Gastroesophageal sphincter (tissue), 3 donors: ENCODE data around the gene EXOC6B.

Experiments used
- EP300 ChIP-seq: sonication (generic); formaldehyde crosslinking; IDR thresholded peaks from one replicate; pipeline ENCODE4 v1.6.1; 2017; ENCODE audit warnings: antibody characterized with exemption, mild to moderate bottlenecking
- POLR2A ChIP-seq, 2 donors: fragments of 450-650 bp; IDR thresholded peaks; one replicate each; pipeline ENCODE4 v1.6.1; 2017; ENCODE audit warnings: antibody characterized with exemption in 2 of 2, mild to moderate bottlenecking in 2 of 2, moderate library complexity in 1 of 2
- TF ChIP-seq, protein P1 (sequence below), 4 experiments: fragments of 200-600 bp in 2 of 4; fragments of 450-650 bp in 2 of 4; sonication (generic) in 1 of 4; IDR thresholded peaks; one replicate each; pipeline ENCODE4 v1.5.1; 2017 to 2019; ENCODE audit warnings: antibody characterized with exemption in 4 of 4, mild to moderate bottlenecking in 2 of 4, moderate library complexity in 2 of 4

- TF ChIP-seq, protein P1, sequence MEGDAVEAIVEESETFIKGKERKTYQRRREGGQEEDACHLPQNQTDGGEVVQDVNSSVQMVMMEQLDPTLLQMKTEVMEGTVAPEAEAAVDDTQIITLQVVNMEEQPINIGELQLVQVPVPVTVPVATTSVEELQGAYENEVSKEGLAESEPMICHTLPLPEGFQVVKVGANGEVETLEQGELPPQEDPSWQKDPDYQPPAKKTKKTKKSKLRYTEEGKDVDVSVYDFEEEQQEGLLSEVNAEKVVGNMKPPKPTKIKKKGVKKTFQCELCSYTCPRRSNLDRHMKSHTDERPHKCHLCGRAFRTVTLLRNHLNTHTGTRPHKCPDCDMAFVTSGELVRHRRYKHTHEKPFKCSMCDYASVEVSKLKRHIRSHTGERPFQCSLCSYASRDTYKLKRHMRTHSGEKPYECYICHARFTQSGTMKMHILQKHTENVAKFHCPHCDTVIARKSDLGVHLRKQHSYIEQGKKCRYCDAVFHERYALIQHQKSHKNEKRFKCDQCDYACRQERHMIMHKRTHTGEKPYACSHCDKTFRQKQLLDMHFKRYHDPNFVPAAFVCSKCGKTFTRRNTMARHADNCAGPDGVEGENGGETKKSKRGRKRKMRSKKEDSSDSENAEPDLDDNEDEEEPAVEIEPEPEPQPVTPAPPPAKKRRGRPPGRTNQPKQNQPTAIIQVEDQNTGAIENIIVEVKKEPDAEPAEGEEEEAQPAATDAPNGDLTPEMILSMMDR (IDR thresholded peaks at IDR 0.05): no peak
- no peak for TF ChIP-seq EP300
- TF ChIP-seq POLR2A (IDR thresholded peaks at IDR 0.05): no peak
Observed at GRCh38 chr2:72181616-72182015, 644.2 kb downstream of the EXOC6B start.
